HCT116 (cell line): Measurements from ENCODE around the gene TXNRD3. TPM values are rescaled to one million over a fixed set of nuclear protein-coding genes. Genes with fewer than 3 reads are reported as not detected.

Source experiments
- ATAC-seq: fragments of 200-7000 bp; cut with Tn5 transposase; 2 replicates; pipeline ENCODE4 v1.9.1; 2020; ENCODE audit warnings: mild to moderate bottlenecking, moderate library complexity
- BruUV-seq: library from RNA; stranded (reverse); fragments of 400-500 nt; replicated peaks from 2 replicates; lab custom pipeline; 2021; lab: Mats Ljungman, UMichigan
- CTCF ChIA-PET: fragments of 300-600 bp; sonication (Branson Sonifier 250); formaldehyde crosslinking; loops from one replicate; lab custom pipeline; 2021; ENCODE audit warnings: antibody characterized with exemption; lab: Charles Lee
- POLR2A ChIA-PET: fragments of 300-600, 350-600 bp; sonication (Branson Sonifier 250); formaldehyde crosslinking; loops from one replicate; lab custom pipeline; 2021; ENCODE audit warnings: antibody characterized with exemption; lab: Charles Lee
- RAD21 ChIA-PET, 2 experiments: fragments of 300-600 bp; sonication (Branson Sonifier 250); formaldehyde crosslinking; loops; one replicate each; lab custom pipeline; 2023; ENCODE audit warnings: low total read pairs in 2 of 2; ENCODE audit not compliant: uncharacterized antibody in 2 of 2, unreplicated experiment in 2 of 2, low non-redundant PET in 1 of 2; lab: Charles Lee
- DNase-seq: peaks from one replicate; pipeline ENCODE4 v3.0.0-alpha.2; 2010; ENCODE audit warnings: low read depth, low spot score
- H2AFZ ChIP-seq: fragments of 200-600 bp; shearing (Covaris generic), sonication (generic); 2 replicates; pipeline ENCODE4 v1.6.1; 2017; ENCODE audit warnings: low read depth, mixed run types, mixed read lengths, antibody characterized with exemption, low read length; ENCODE audit not compliant: poor library complexity, severe bottlenecking
- H3K27ac ChIP-seq: 2 replicates; pipeline ENCODE4 v1.5.1; 2012; ENCODE audit warnings: low read depth, low read length
- H3K27me3 ChIP-seq: fragments of 200-600 bp; sonication (generic); 2 replicates; pipeline ENCODE4 v1.6.1; 2016; ENCODE audit warnings: mixed run types, low read length, mixed read lengths; ENCODE audit not compliant: insufficient read depth
- H3K36me3 ChIP-seq, 2 experiments: fragments of 200-500 bp in 1 of 2; fragments of 200-600 bp in 1 of 2; sonication (Bioruptor generic) in 1 of 2; sonication (generic) in 1 of 2; 2 replicates each; pipeline versions ENCODE4 v1.5.1 to v1.6.1; 2014 to 2016; ENCODE audit warnings: low read length in 2 of 2, inconsistent platforms in 1 of 2, mixed read lengths in 1 of 2, mixed run types in 1 of 2; ENCODE audit not compliant: insufficient read depth in 2 of 2, control insufficient read depth in 1 of 2
- H3K4me1 ChIP-seq, 2 experiments: fragments of 200-600 bp in 1 of 2; sonication (generic) in 1 of 2; 2 replicates each; pipeline versions ENCODE4 v1.5.1 to v1.6.1; 2012 to 2017; ENCODE audit warnings: low read length in 2 of 2, inconsistent platforms in 1 of 2, mild to moderate bottlenecking in 1 of 2, mixed read lengths in 1 of 2, mixed run types in 1 of 2, moderate library complexity in 1 of 2; ENCODE audit not compliant: insufficient read depth in 2 of 2, control insufficient read depth in 1 of 2
- H3K4me2 ChIP-seq: fragments of 200-600 bp; sonication (generic); 2 replicates; pipeline ENCODE4 v1.6.1; 2017; ENCODE audit warnings: mixed run types, low read length, mixed read lengths
- H3K4me3 ChIP-seq, 2 experiments: fragments of 200-600 bp in 1 of 2; sonication (generic) in 1 of 2; replicated peaks in 1 of 2; 2 replicates each; pipeline ENCODE4 v1.5.1; 2011 to 2016; ENCODE audit warnings: low read length in 2 of 2, control low read depth in 1 of 2, low read depth in 1 of 2, mild to moderate bottlenecking in 1 of 2, mixed read lengths in 1 of 2, mixed run types in 1 of 2
- H3K79me2 ChIP-seq: fragments of 200-600 bp; sonication (generic); 2 replicates; pipeline ENCODE4 v1.6.1; 2017; ENCODE audit warnings: mild to moderate bottlenecking, mixed run types, low read length, moderate library complexity, mixed read lengths; ENCODE audit not compliant: insufficient read depth
- H3K9ac ChIP-seq: fragments of 200-600 bp; sonication (generic); 2 replicates; pipeline ENCODE4 v1.6.1; 2016; ENCODE audit warnings: low read length, mixed read lengths
- H3K9me2 ChIP-seq: fragments of 200-600 bp; sonication (generic), shearing (Covaris generic); 2 replicates; pipeline ENCODE4 v1.6.1; 2017; ENCODE audit warnings: mixed run types, mild to moderate bottlenecking, moderate library complexity; ENCODE audit not compliant: insufficient read depth
- H3K9me3 ChIP-seq, 2 experiments: fragments of 200-500 bp in 1 of 2; fragments of 200-600 bp in 1 of 2; sonication (Bioruptor generic) in 1 of 2; sonication (generic) in 1 of 2; 2 replicates each; pipeline ENCODE4 v1.6.1; 2014 to 2017; ENCODE audit warnings: low read length in 2 of 2, mixed read lengths in 2 of 2, inconsistent platforms in 1 of 2, low read depth in 1 of 2, mild to moderate bottlenecking in 1 of 2, mixed run types in 1 of 2, moderate library complexity in 1 of 2; ENCODE audit not compliant: control insufficient read depth in 1 of 2, insufficient read depth in 1 of 2
- H4K20me1 ChIP-seq: fragments of 200-600 bp; sonication (generic), shearing (Covaris generic); 2 replicates; pipeline ENCODE4 v1.6.1; 2017; ENCODE audit warnings: mixed run types, mild to moderate bottlenecking, moderate library complexity; ENCODE audit not compliant: insufficient read depth
- CBX3 ChIP-seq: IDR thresholded peaks from 2 replicates; pipeline ENCODE4 v1.6.1; 2012; ENCODE audit warnings: low read depth
- CEBPB ChIP-seq: IDR thresholded peaks from 2 replicates; pipeline ENCODE4 v1.6.1; 2012; ENCODE audit warnings: low read depth
- EGR1 ChIP-seq: IDR thresholded peaks from 2 replicates; pipeline ENCODE4 v1.6.1; 2012; ENCODE audit warnings: low read depth
- EZH2phosphoT487 ChIP-seq: fragments of 200-600 bp; IDR thresholded peaks from 2 replicates; pipeline ENCODE4 v1.6.1; 2018; ENCODE audit warnings: antibody characterized with exemption, borderline replicate concordance
- FOSL1 ChIP-seq: IDR thresholded peaks from 2 replicates; pipeline ENCODE4 v1.6.1; 2012; ENCODE audit warnings: low read depth
- MAX ChIP-seq: IDR thresholded peaks from 2 replicates; pipeline ENCODE4 v1.6.1; 2012
- POLR2A ChIP-seq: IDR thresholded peaks from 2 replicates; pipeline ENCODE4 v1.7.0; 2011; ENCODE audit warnings: borderline replicate concordance; ENCODE audit not compliant: insufficient read depth, insufficient read length; ENCODE audit errors: extremely low read depth
- POLR2AphosphoS5 ChIP-seq: IDR thresholded peaks from 2 replicates; pipeline ENCODE4 v1.6.1; 2011; ENCODE audit warnings: mild to moderate bottlenecking, low read depth, low read length, moderate library complexity
- SRF ChIP-seq: IDR thresholded peaks from 2 replicates; pipeline ENCODE4 v1.6.1; 2012; ENCODE audit warnings: low read depth
- YY1 ChIP-seq: IDR thresholded peaks from 2 replicates; pipeline ENCODE4 v1.6.1; 2011; ENCODE audit warnings: low read length, low read depth, moderate library complexity, mild to moderate bottlenecking; ENCODE audit not compliant: insufficient replicate concordance; ENCODE audit errors: extremely low read depth
- ZFX ChIP-seq: fragments of 450-650 bp; IDR thresholded peaks from 2 replicates; pipeline ENCODE4 v1.6.1; 2017
- ZNF274 ChIP-seq: fragments of 200-500 bp; sonication (Bioruptor generic); IDR thresholded peaks from 2 replicates; pipeline ENCODE4 v1.6.1; 2014; ENCODE audit warnings: mild to moderate bottlenecking, low read depth, low read length, inconsistent platforms
- intact Hi-C: fragments of 100-400 bp; cut with micrococcal nuclease; formaldehyde crosslinking; loops from 2 replicates; pipeline ENCODE4 v1.10.0; 2022
- total RNA-seq: library from RNA; stranded (reverse); gene quantifications from one replicate; pipeline ENCODE4 v1.2.1, GENCODE V29; 2021; ENCODE audit not compliant: unreplicated experiment
- TF ChIP-seq, protein P1 (sequence below): IDR thresholded peaks from 2 replicates; pipeline ENCODE4 v1.6.1; 2012
- TF ChIP-seq, protein P2 (sequence below): IDR thresholded peaks from 2 replicates; pipeline ENCODE4 v1.6.1; 2011; ENCODE audit warnings: mild to moderate bottlenecking, low read length, moderate library complexity; ENCODE audit not compliant: insufficient replicate concordance; ENCODE audit errors: extremely low read depth

TXNRD3 gene
- total RNA-seq, 1 experiment from 2014 or later = 19.3 TPM

- TF ChIP-seq CBX3 = no peak
- no peak for TF ChIP-seq SRF
- no peak for TF ChIP-seq MAX
- TF ChIP-seq, protein P1, sequence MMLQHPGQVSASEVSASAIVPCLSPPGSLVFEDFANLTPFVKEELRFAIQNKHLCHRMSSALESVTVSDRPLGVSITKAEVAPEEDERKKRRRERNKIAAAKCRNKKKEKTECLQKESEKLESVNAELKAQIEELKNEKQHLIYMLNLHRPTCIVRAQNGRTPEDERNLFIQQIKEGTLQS = no peak
- no peak for TF ChIP-seq YY1
- no peak for TF ChIP-seq FOSL1
- TF ChIP-seq ZNF274 = no peak
- no peak for TF ChIP-seq EGR1
- TF ChIP-seq ZFX = no peak
- TF ChIP-seq, all 23 proteins: peak for 0
- H3K9me3 ChIP-seq = no peaks in the 10 kb centered on the region
- no peak for DNase-seq
- no peak overlapping the region for H2AFZ ChIP-seq
- H3K27me3 ChIP-seq = no peaks in the 10 kb centered on the region
- RAD21 ChIA-PET = no interaction called here
- H3K36me3 ChIP-seq = no peaks in the 10 kb centered on the region
- no peak for ATAC-seq
- H3K27ac ChIP-seq = no peak overlapping the region
- H3K4me1 ChIP-seq = no peaks in the 10 kb centered on the region
- POLR2A ChIA-PET = no interaction called here
- no peaks in the 10 kb centered on the region for H3K79me2 ChIP-seq
- H3K9me2 ChIP-seq = no peaks in the 10 kb centered on the region
- H3K9ac ChIP-seq = no peak overlapping the region
- no peak overlapping the region for H3K4me2 ChIP-seq
- intact Hi-C loops = no loop called here
- no peaks in the 10 kb centered on the region for H4K20me1 ChIP-seq
- H3K4me3 ChIP-seq = no peak overlapping the region
- no TSS peak for BruUV-seq
- CTCF ChIA-PET = interaction anchor here (1.5 kb wide), 1 partner anchor 47 kb away, joined by 3 read pairs; no protein-coding TSS in a partner anchor
Observed at GRCh38 chr3:126569390-126569975, 85.4 kb downstream of the TXNRD3 start.

DNA sequence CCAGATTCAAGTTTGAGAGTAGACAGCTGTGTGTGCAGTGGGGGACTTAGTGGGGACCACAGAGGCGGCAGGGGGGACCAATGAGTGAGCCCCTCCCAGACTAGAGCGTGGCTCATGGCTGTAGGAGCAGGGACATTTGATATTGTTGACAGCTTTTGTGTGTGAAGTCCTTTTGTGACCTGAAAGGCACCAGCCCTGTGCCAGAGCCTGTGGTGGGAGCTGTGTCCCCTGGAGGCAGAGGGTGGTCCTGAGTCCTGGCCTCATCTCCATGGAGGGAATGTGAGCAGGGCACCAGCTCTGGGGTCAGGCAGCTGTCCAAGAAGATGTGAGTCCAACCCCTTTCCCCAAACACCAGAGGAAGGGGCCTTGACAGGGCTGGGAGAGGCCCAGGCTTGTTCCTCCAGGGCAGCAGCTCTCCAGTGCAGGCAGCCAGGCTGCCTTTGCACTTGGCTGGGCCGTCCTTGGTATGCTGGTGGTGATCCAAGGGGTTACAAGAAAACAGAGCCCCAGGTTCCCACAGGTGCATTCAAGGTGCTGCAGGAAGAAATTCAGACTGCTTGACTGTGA lies 86.1 kb downstream of the TXNRD3 start:
- H2AFZ ChIP-seq = no peak overlapping the region

More for the DNA sequence above, 86.1 kb downstream of the TXNRD3 start:
- ChIA-PET RAD21 (no interaction called here), CTCF (no interaction called here)
- Histone ChIP-seq H3K4me2 (no peak overlapping the region), H3K9ac (no peak overlapping the region), H3K27ac (no peak overlapping the region), H3K36me3 (no peaks in the 10 kb centered on the region), H3K79me2 (no peaks in the 10 kb centered on the region), H4K20me1 (no peaks in the 10 kb centered on the region), H3K4me1 (no peaks in the 10 kb centered on the region), H3K27me3 (no peaks in the 10 kb centered on the region), H3K9me2 (no peaks in the 10 kb centered on the region)
- no peak for ATAC-seq
- BruUV-seq = no TSS peak
- TF ChIP-seq FOSL1 (no peak), CEBPB (no peak), POLR2AphosphoS5 (no peak), ZNF274 (no peak), EZH2phosphoT487 (no peak), MAX (no peak), POLR2A (no peak), CBX3 (no peak)
- TF ChIP-seq, protein P2, sequence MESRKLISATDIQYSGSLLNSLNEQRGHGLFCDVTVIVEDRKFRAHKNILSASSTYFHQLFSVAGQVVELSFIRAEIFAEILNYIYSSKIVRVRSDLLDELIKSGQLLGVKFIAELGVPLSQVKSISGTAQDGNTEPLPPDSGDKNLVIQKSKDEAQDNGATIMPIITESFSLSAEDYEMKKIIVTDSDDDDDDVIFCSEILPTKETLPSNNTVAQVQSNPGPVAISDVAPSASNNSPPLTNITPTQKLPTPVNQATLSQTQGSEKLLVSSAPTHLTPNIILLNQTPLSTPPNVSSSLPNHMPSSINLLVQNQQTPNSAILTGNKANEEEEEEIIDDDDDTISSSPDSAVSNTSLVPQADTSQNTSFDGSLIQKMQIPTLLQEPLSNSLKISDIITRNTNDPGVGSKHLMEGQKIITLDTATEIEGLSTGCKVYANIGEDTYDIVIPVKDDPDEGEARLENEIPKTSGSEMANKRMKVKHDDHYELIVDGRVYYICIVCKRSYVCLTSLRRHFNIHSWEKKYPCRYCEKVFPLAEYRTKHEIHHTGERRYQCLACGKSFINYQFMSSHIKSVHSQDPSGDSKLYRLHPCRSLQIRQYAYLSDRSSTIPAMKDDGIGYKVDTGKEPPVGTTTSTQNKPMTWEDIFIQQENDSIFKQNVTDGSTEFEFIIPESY = no peak
- TF ChIP-seq, all 23 proteins: peak for 0
- no peaks in the 10 kb centered on the region for H3K9me3 ChIP-seq
- DNase-seq = no peak
- POLR2A ChIA-PET = no interaction called here
- intact Hi-C loops = no loop called here
- no peak overlapping the region for H3K4me3 ChIP-seq
